H1 (cell line): ENCODE data around the gene ZNF200. TPM values are rescaled to one million over a fixed set of nuclear protein-coding genes. Genes with fewer than 3 reads are reported as not detected.

ENCODE experiments used
- CTCF ChIA-PET: fragments of 300-600 bp; sonication (Branson Sonifier 250); formaldehyde crosslinking; loops from one replicate; lab custom pipeline; 2021; ENCODE audit not compliant: partially characterized antibody; lab: Charles Lee
- POLR2A ChIA-PET: fragments of 300-600 bp; sonication (Branson Sonifier 250); formaldehyde crosslinking; loops from one replicate; lab custom pipeline; 2021; ENCODE audit warnings: inconsistent platforms; ENCODE audit not compliant: partially characterized antibody; lab: Charles Lee
- DNase-seq, 2 experiments: peaks; one replicate each; pipeline versions ENCODE4 v3.0.0 to v3.0.0-alpha.2; 2010 to 2022; ENCODE audit warnings: low spot score in 2 of 2, low read depth in 1 of 2, mixed read lengths in 1 of 2
- FAIRE-seq: peaks from 2 replicates; lab custom pipeline; 2011; peaks lifted over from hg19 to GRCh38; lab: Jason Lieb, UNC
- H2AFZ ChIP-seq: 2 replicates; pipeline ENCODE4 v1.8.1; 2012; ENCODE audit warnings: low read length, inconsistent platforms
- H2AK5ac ChIP-seq: 2 replicates; pipeline ENCODE4 v1.6.1; 2013; ENCODE audit warnings: low read depth, low read length
- H2BK120ac ChIP-seq: replicated peaks from 2 replicates; pipeline ENCODE3; 2013; ENCODE audit warnings: low read depth, low read length, inconsistent platforms
- H2BK12ac ChIP-seq: 2 replicates; pipeline ENCODE4 v1.6.1; 2013; ENCODE audit warnings: low read depth, low read length
- H2BK15ac ChIP-seq: 2 replicates; pipeline ENCODE4 v1.6.1; 2013; ENCODE audit warnings: low read length
- H2BK20ac ChIP-seq: 2 replicates; pipeline ENCODE4 v1.6.1; 2013; ENCODE audit warnings: low read length
- H2BK5ac ChIP-seq: 2 replicates; pipeline ENCODE4 v1.6.1; 2013; ENCODE audit warnings: low read depth, low read length
- H3K14ac ChIP-seq: 2 replicates; pipeline ENCODE4 v1.6.1; 2013; ENCODE audit warnings: inconsistent platforms; ENCODE audit not compliant: insufficient read length
- H3K18ac ChIP-seq: 2 replicates; pipeline ENCODE4 v1.6.1; 2013; ENCODE audit warnings: low read length; ENCODE audit errors: extremely low read depth
- H3K23ac ChIP-seq: 2 replicates; pipeline ENCODE4 v1.6.1; 2013; ENCODE audit warnings: inconsistent platforms; ENCODE audit not compliant: insufficient read length
- H3K23me2 ChIP-seq: 2 replicates; pipeline ENCODE4 v1.6.1; 2013; ENCODE audit warnings: low read depth, low read length
- H3K27ac ChIP-seq: 2 replicates; pipeline ENCODE4 v1.6.1; 2011; ENCODE audit warnings: low read depth, low read length, inconsistent platforms
- H3K27me3 ChIP-seq, 4 experiments: replicated peaks in 1 of 4; 1 replicate in 1 of 4; 2 replicates in 3 of 4; pipeline versions ENCODE4 v1.6.1 to v1.8.1; 2011 to 2013; ENCODE audit warnings: low read length in 3 of 4, mild to moderate bottlenecking in 3 of 4, inconsistent platforms in 2 of 4, mixed read lengths in 2 of 4, moderate library complexity in 1 of 4; ENCODE audit not compliant: control insufficient read depth in 3 of 4, insufficient read depth in 3 of 4; ENCODE audit errors: extremely low read depth in 1 of 4
- H3K36me3 ChIP-seq, 4 experiments: 2 replicates each; pipeline versions ENCODE4 v1.6.1 to v1.8.1; 2011 to 2013; ENCODE audit warnings: mild to moderate bottlenecking in 4 of 4, low read length in 3 of 4, moderate library complexity in 2 of 4, control low read depth in 1 of 4, inconsistent platforms in 1 of 4; ENCODE audit not compliant: insufficient read depth in 4 of 4, control insufficient read depth in 2 of 4
- H3K4ac ChIP-seq: replicated peaks from 2 replicates; pipeline ENCODE3; 2013; ENCODE audit warnings: low read length, low read depth, mixed read lengths, inconsistent platforms; ENCODE audit not compliant: insufficient read length
- H3K4me1 ChIP-seq, 4 experiments: replicated peaks in 1 of 4; 1 replicate in 1 of 4; 2 replicates in 3 of 4; pipeline versions ENCODE4 v1.6.1 to v1.8.1; 2011 to 2013; ENCODE audit warnings: low read length in 3 of 4, inconsistent platforms in 2 of 4, mixed read lengths in 1 of 4; ENCODE audit not compliant: insufficient read depth in 4 of 4, control insufficient read depth in 3 of 4
- H3K4me2 ChIP-seq, 2 experiments: 2 replicates each; pipeline versions ENCODE4 v1.6.1 to v1.8.1; 2011 to 2013; ENCODE audit warnings: low read depth in 2 of 2, low read length in 2 of 2, control low read depth in 1 of 2, inconsistent platforms in 1 of 2, mild to moderate bottlenecking in 1 of 2; ENCODE audit not compliant: insufficient read depth in 1 of 2
- H3K4me3 ChIP-seq, 4 experiments: fragments of 200-600, 300-600 bp in 1 of 4; sonication (generic), shearing (Covaris generic), sonication (Bioruptor Twin) in 1 of 4; 2 replicates each; pipeline versions ENCODE4 v1.5.1 to v1.8.1; 2011 to 2016; ENCODE audit warnings: low read length in 4 of 4, low read depth in 3 of 4, control low read depth in 2 of 4, inconsistent platforms in 2 of 4, mild to moderate bottlenecking in 2 of 4, mixed read lengths in 1 of 4, moderate library complexity in 1 of 4; ENCODE audit not compliant: insufficient read depth in 2 of 4; ENCODE audit errors: extremely low read depth in 1 of 4
- H3K56ac ChIP-seq: replicated peaks from 2 replicates; pipeline ENCODE3; 2013; ENCODE audit warnings: low read depth, mild to moderate bottlenecking, mixed read lengths, low read length, inconsistent platforms; ENCODE audit not compliant: insufficient read length
- H3K79me1 ChIP-seq: 2 replicates; pipeline ENCODE4 v1.6.1; 2013; ENCODE audit warnings: low read depth, low read length, control low read depth
- H3K79me2 ChIP-seq, 2 experiments: 2 replicates each; pipeline versions ENCODE4 v1.6.1 to v1.8.1; 2012 to 2013; ENCODE audit warnings: low read length in 2 of 2, mild to moderate bottlenecking in 2 of 2, inconsistent platforms in 1 of 2; ENCODE audit not compliant: insufficient read depth in 2 of 2, control insufficient read depth in 1 of 2
- H3K9ac ChIP-seq, 4 experiments: replicated peaks in 1 of 4; 1 replicate in 1 of 4; 2 replicates in 3 of 4; pipeline versions ENCODE4 v1.6.1 to v1.8.1; 2011 to 2013; ENCODE audit warnings: low read depth in 3 of 4, low read length in 3 of 4, control low read depth in 2 of 4, mild to moderate bottlenecking in 2 of 4, moderate library complexity in 2 of 4, inconsistent platforms in 1 of 4; ENCODE audit errors: extremely low read depth in 1 of 4
- H3K9me3 ChIP-seq, 2 experiments: 2 replicates each; pipeline versions ENCODE4 v1.6.1 to v1.8.1; 2012 to 2013; ENCODE audit warnings: mild to moderate bottlenecking in 2 of 2, moderate library complexity in 2 of 2, control low read depth in 1 of 2, inconsistent platforms in 1 of 2, low read depth in 1 of 2, low read length in 1 of 2, mixed read lengths in 1 of 2; ENCODE audit not compliant: insufficient read depth in 2 of 2
- H4K20me1 ChIP-seq, 2 experiments: replicated peaks in 1 of 2; 2 replicates each; pipeline versions ENCODE3 to v1.8.1; 2011 to 2013; ENCODE audit warnings: inconsistent platforms in 2 of 2, low read length in 2 of 2, mild to moderate bottlenecking in 1 of 2; ENCODE audit not compliant: insufficient read depth in 2 of 2, control insufficient read depth in 1 of 2
- H4K5ac ChIP-seq: 2 replicates; pipeline ENCODE4 v1.6.1; 2013; ENCODE audit warnings: low read length, low read depth, mixed read lengths, inconsistent platforms; ENCODE audit not compliant: insufficient read length
- H4K8ac ChIP-seq: 2 replicates; pipeline ENCODE4 v1.8.0; 2013; ENCODE audit warnings: mild to moderate bottlenecking, moderate library complexity, low read length, inconsistent platforms; ENCODE audit not compliant: insufficient read depth; ENCODE audit errors: extremely low read depth
- H4K91ac ChIP-seq: replicated peaks from 2 replicates; pipeline ENCODE3; 2013; ENCODE audit warnings: low read length, mixed read lengths, inconsistent platforms; ENCODE audit not compliant: insufficient read length
- CHD1 ChIP-seq: IDR thresholded peaks from 2 replicates; pipeline ENCODE4 v1.6.1; 2012; ENCODE audit warnings: low read depth, low read length, improper control_type of control experiment
- CTBP2 ChIP-seq: IDR thresholded peaks from 2 replicates; pipeline ENCODE4 v1.7.0; 2011; ENCODE audit warnings: borderline replicate concordance, mild to moderate bottlenecking, moderate library complexity, mixed read lengths, low read length; ENCODE audit not compliant: insufficient read depth, insufficient read length
- EGR1 ChIP-seq: IDR thresholded peaks from 2 replicates; pipeline ENCODE4 v1.6.1; 2011; ENCODE audit warnings: low read depth, low read length, borderline replicate concordance
- GTF2F1 ChIP-seq: IDR thresholded peaks from 2 replicates; pipeline ENCODE4 v1.6.1; 2012; ENCODE audit warnings: low read depth, low read length, improper control_type of control experiment, borderline replicate concordance
- HDAC2 ChIP-seq, 2 experiments: fragments of 300-600 bp in 1 of 2; sonication (generic) in 1 of 2; IDR thresholded peaks; 2 replicates each; pipeline ENCODE4 v1.6.1; 2011 to 2012; ENCODE audit warnings: low read depth in 2 of 2, low read length in 2 of 2, mild to moderate bottlenecking in 2 of 2, moderate library complexity in 2 of 2, borderline replicate concordance in 1 of 2, inconsistent platforms in 1 of 2
- JUN ChIP-seq: IDR thresholded peaks from 2 replicates; pipeline ENCODE4 v1.6.1; 2011; ENCODE audit warnings: low read depth, mild to moderate bottlenecking, improper control_type of control experiment, low read length
- KDM4A ChIP-seq: IDR thresholded peaks from one replicate; pipeline ENCODE4 v1.7.1; 2012; ENCODE audit warnings: low read depth, mild to moderate bottlenecking, moderate library complexity, low read length, inconsistent platforms; ENCODE audit not compliant: severe bottlenecking
- NANOG ChIP-seq: IDR thresholded peaks from 2 replicates; pipeline ENCODE4 v1.6.1; 2011; ENCODE audit warnings: low read length, low read depth, mild to moderate bottlenecking, inconsistent platforms; ENCODE audit not compliant: insufficient read depth, poor library complexity, severe bottlenecking
- NRF1 ChIP-seq: IDR thresholded peaks from 2 replicates; pipeline ENCODE4 v1.6.1; 2011; ENCODE audit warnings: mild to moderate bottlenecking, low read depth, low read length, improper control_type of control experiment
- POU5F1 ChIP-seq: IDR thresholded peaks from 2 replicates; pipeline ENCODE4 v1.6.1; 2011; ENCODE audit warnings: low read depth, mild to moderate bottlenecking, low read length, moderate library complexity
- RBBP5 ChIP-seq: IDR thresholded peaks from 2 replicates; pipeline ENCODE4 v1.7.1; 2012; ENCODE audit warnings: low read depth, mild to moderate bottlenecking, inconsistent platforms, low read length, moderate library complexity, borderline replicate concordance
- SIRT6 ChIP-seq: IDR thresholded peaks from one replicate; pipeline ENCODE4 v1.7.1; 2012; ENCODE audit warnings: low read length, inconsistent platforms
- SP4 ChIP-seq: IDR thresholded peaks from 2 replicates; pipeline ENCODE4 v1.6.1; 2012; ENCODE audit warnings: low read length, inconsistent platforms
- WGBS, 2 experiments: shearing (Covaris generic) in 1 of 2; methylation state at CpG; one replicate each; pipeline versions ENCODE4 v1.1.6 to v1.1.7; 2013 to 2015; ENCODE audit warnings: low lambda C conversion rate in 2 of 2, mixed read lengths in 2 of 2, inconsistent platforms in 1 of 2, low coverage in 1 of 2, missing lambda C conversion rate in 1 of 2; ENCODE audit not compliant: insufficient replicate concordance in 2 of 2, insufficient coverage in 1 of 2, insufficient read length in 1 of 2; ENCODE audit errors: extremely low coverage in 1 of 2, missing lambda C conversion rate in 1 of 2; 5-methylcytosine and 5-hydroxymethylcytosine counted together
- polyA plus RNA-seq, 7 experiments: library from polyadenylated mRNA; depleted of rRNA in 3 of 7; stranded (reverse) in 5 of 7; unstranded in 2 of 7; fragments of >200 nt in 5 of 7; fragments of 200-250 nt in 2 of 7; gene quantifications; 1 replicate in 5 of 7; 2 replicates in 1 of 7; 4 replicates in 1 of 7; pipeline versions ENCODE4 v1.2.1 to v1.2.3, GENCODE V29; 2011 to 2013; ENCODE audit warnings: missing spikeins in 2 of 7, mixed read lengths in 2 of 7
- total RNA-seq: library from RNA; stranded (reverse); fragmentation: NEBNext Ultra II Directional; extraction: Animal tissue kit (Norgen Biotek cat#: 25700); gene quantifications from 2 replicates; pipeline ENCODE4 v1.2.1, GENCODE V29; 2021

The ZNF200 gene
- total and polyA plus RNA-seq, 2 of the 8 experiments (the other 6 are each of a cell fraction or from before 2014, with no cell fraction given): 2.7 to 9.9 TPM

DNA sequence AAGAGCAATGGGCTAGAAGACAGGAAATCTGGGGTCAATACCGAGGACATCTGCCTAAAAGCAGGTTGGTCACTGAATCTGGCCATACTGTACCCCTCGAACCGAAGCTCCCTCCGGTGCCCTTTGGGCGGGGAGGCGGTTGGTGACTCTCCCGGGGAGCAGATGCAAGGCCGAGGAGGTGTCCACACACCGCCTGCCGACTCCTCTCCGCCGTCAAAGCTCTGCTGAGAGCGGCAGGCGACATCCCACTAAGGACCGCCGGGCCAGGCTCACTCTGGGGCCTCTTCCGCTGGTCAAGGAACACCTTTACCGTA is 458 bp downstream of the ZNF200 start:
- Histone ChIP-seq H3K79me2 (peaks cover 0 to 5% of the 10 kb centered on the region in 2 experiments; a peak in 1 of 4 replicates), H2BK120ac (no peak overlapping the region), H2AFZ (peak overlapping the region; percentile 7; the same call in 1 of the 2 replicates), H3K27me3 (no peaks in the 10 kb centered on the region; a peak in 2 of 7 replicates), H2BK5ac (peak overlapping the region; percentile 91; the same call in 1 of the 2 replicates), H3K9me3 (peaks cover 8 to 19% of the 10 kb centered on the region in 2 experiments; a peak in 3 of 4 replicates), H3K56ac (peak overlapping the region; percentile 21), H3K14ac (no peak overlapping the region), H3K18ac (peak overlapping the region; percentile 48; the same call in 1 of the 2 replicates), H3K4me2 (peak overlapping the region; percentile 81 to 87), H4K91ac (no peak overlapping the region), H4K5ac (no peak overlapping the region), H4K8ac (peak overlapping the region; percentile 45), H3K4ac (no peak overlapping the region), H3K9ac (peak overlapping the region; percentile 68 to 83 (median 75)), H3K36me3 (peaks cover 17 to 39% (median 26%) of the 10 kb centered on the region in 4 experiments), H3K4me3 (peak overlapping the region; percentile 86 to 95 (median 88)), H3K23me2 (peaks cover 4% of the 10 kb centered on the region), H3K79me1 (peaks cover 3% of the 10 kb centered on the region; the same call in 1 of the 2 replicates), H2BK20ac (no peak overlapping the region), H3K27ac (peak overlapping the region; percentile 35; the same call in 1 of the 2 replicates), H4K20me1 (no peaks in the 10 kb centered on the region), H2BK12ac (no peak overlapping the region), H2AK5ac (no peak overlapping the region), H2BK15ac (no peak overlapping the region), H3K23ac (no peak overlapping the region), H3K4me1 (peaks cover 0 to 4% (median 0%) of the 10 kb centered on the region in 4 experiments; a peak in 2 of 7 replicates)
- FAIRE-seq: no peak
- CTCF ChIA-PET: interaction anchor here (0.8 to 1.7 kb wide), 3 partner anchors 33 to 104 kb away, joined by 3 to 4 read pairs (median 3); no protein-coding TSS in a partner anchor
- POLR2A ChIA-PET: interaction anchor here (0.6 to 1.9 kb wide), 14 partner anchors 9 to 167 kb away, joined by 3 to 7 read pairs (median 4); partner anchors contain the start of gene ZNF174
- no peak for DNase-seq
- no peak for TF ChIP-seq EGR1
- no peak for TF ChIP-seq RBBP5
- no peak for TF ChIP-seq NRF1
- no peak for TF ChIP-seq NANOG
- TF ChIP-seq JUN: no peak
- no peak for TF ChIP-seq CTBP2
- no peak for TF ChIP-seq POU5F1
- no peak for TF ChIP-seq SP4
- TF ChIP-seq GTF2F1: no peak
- TF ChIP-seq HDAC2 (IDR thresholded peaks at IDR 0.05; ENCODE audit: borderline replicate concordance in 1 of 2, low read depth in 2 of 2, low read length in 2 of 2): no peak
- no peak for TF ChIP-seq KDM4A
- no peak for TF ChIP-seq SIRT6
- TF ChIP-seq CHD1: no peak
- WGBS, 2 experiments: 8% methylated on average over 18 of the region's 18 CpGs; no CpG with 5 or more reads in 1 of the 2 experiments
